ENCODE measurements around the gene OR1F1.
"Not testable (repeated sequence)": the region's sequence is repeated elsewhere in the genome, so short reads cannot be mapped to it uniquely, and the experiment has no call there.

Gene OR1F1

DNA sequence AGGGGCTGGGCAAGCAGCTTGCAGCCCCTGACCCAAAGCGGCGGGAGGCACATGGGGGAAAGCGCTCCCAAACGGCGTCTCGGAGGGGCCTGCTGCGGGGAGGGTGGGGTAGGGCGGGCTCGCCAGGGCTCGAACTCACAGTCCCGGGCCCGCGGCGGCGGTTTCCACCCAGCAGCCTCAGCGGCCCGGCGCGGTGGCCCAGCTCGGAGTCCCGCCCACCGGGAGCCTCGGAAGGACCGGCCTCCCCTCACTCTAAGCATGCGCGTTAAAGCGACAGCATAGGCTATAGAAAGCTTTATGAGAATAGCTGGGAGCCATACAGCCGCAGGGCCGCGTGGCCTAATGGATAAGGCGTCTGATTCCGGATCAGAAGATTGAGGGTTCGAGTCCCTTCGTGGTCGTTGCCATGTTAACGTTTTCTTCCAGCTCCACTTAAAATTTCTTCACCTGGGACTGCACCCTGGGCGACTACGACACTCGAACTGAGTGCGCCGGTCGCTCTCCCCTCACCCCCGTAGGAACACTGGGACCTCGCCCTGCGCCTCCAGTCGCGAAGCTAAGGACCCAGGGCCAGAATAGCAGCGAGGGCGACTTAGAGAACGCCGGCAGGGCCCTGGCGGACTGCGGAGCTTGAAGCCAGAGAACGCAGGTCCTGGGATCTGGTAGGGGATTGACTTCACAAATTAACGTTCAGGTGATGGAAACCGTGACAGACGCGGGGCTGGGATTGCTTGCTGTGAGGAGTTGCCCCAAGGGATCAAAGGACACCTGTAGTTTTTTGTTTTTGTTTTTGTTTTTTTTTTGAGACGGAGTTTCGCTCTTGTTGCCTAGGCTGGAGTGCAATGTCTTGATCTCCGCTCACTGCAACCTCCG is 37.4 kb upstream of the OR1F1 start:
- peak; percentile 47 to 92 (median 86) for DNase-seq

DNA sequence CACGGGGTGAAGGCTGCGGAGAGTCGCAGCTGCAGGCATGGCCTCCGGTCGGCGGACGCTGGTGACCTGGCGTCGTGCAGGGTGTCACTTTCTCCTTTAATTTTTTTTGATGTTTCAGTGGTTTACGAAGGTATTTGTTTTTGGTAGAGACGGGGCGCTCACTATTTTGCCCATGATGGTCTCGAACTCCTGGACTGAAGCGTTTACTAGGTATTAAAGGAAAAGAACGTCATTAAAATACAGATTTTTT is 36.1 kb upstream of the OR1F1 start:
- no peak for DNase-seq

DNA sequence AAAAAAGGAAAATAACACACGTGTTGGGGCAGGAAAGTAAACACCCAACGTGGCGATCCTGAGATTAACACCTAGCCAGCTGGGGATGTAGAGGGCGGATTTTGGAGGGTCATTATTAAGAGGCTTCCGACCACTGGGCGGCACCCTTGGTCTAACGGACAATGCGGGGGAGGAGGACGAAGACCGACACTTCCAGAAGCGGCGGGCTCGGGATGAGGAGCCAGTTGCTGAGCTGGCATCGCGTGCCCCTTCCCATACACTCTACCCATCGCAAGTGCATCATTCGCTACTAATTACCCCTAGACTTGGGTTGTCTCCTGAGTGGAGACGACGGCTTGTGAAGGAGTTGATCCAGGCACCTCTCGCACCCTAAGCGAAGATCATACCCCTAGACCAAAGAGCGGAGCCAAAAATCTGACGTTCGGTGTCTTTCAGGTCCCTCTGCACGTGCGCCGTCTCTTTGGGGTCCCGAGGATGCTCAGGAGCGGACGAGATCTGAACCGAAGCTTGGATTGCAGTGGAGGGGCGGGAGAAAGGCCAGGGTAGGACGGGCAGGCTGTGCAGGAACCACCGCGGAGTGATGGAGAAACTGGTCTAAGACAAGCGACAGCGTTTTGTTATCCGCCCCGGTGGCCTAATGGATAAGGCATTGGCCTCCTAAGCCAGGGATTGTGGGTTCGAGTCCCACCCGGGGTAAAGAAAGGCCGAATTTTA is 35.6 kb upstream of the OR1F1 start:
- peak; percentile 19 to 92 (median 70) for DNase-seq

DNA sequence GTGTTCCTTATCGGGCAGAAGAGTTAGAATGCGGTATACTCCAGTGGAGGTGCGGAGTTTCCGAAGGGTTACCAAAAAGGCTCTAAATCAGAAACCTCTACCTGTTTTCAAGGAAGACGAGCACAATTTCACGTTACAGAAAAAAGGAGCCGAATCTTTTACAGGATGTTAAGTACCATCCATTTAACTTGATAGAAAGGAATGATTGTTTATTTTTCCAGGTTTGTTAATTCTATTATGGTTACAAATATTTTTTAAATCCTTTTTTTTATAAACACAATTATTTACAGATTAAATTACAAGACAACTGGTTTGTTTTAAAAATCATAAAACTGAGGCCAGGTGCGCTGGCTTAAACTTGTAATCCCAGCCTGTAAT is 35.0 kb upstream of the OR1F1 start:
- DNase-seq: no peak

DNA sequence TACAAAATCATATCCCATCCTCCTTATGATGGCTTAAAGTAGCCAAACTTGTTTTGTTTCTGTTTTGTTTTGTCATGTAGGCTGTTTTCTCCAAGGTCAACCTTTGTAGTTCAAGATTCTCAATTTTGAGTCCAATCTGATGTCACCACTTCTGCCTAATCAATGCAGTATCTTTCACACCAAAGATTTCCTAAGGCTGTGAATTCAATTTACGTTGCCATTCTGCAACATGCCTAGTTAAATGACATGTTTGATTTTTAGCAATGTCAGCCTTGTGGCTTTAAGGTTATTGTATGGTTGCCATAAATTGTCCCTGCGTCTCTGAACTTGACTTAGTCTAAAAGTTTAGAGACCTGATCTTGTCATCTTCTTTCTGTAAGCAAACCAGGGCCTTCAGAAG is 32.8 kb upstream of the OR1F1 start:
- DNase-seq: no peak

DNA sequence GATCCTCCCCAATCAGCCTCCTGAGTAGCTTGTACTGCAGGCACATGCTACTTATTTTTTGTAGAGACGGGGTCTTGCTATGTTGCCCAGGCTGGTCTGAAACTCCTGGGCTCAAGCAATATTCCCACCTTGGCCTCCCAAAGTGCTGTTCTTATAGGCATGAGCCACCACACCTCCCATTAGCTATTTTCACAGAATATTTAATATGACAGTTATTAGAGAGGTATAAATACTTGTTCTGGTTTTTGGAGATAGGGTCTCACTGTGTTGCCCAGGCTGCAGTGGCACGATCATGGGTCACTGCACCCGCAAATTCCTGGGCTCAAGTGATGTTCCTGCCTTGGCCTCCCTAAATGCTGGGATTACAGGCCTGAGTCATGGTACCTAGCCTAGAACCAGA is 32.0 kb upstream of the OR1F1 start:
- no peak for DNase-seq

DNA sequence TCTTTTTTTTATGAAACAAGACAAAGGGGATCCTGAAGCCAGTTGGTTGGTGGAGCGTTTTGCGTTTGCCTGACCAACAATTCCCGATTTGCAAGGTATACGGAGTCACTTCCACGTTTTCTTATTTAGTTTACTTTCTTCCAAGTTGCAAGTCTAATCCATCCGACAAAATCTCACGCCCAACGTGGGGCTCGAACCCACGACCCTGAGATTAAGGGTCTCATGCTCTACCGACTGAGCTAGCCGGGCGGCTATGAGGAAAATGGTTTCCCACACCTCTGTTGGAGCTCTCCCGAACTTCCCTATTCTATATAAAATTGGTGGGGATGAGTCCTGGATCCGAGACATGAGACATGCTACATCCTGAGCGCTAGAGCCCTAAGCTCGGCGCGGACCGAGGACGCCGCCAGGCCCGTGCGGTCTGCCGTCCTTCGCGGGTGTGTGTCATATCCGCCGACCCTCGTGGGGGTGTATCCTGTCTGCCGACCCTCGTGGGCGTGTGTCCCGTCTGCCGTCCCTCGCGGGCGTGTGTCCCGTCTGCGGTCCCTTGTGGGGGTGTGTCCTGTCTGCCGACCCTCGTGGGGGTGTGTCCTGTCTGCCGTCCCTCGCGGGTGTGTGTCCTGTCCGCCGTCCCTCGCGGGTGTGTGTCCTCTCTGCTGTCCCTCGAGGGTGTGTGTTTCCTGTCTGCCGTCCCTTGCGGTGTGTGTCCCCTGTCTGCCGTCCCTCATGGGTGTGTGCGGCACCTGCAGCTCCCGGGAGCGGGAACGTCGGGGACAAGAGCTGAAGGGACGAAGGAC is 30.6 kb upstream of the OR1F1 start:
- DNase-seq: peak in 4 of 14 donors; percentile 1 to 22 (median 18)

DNA sequence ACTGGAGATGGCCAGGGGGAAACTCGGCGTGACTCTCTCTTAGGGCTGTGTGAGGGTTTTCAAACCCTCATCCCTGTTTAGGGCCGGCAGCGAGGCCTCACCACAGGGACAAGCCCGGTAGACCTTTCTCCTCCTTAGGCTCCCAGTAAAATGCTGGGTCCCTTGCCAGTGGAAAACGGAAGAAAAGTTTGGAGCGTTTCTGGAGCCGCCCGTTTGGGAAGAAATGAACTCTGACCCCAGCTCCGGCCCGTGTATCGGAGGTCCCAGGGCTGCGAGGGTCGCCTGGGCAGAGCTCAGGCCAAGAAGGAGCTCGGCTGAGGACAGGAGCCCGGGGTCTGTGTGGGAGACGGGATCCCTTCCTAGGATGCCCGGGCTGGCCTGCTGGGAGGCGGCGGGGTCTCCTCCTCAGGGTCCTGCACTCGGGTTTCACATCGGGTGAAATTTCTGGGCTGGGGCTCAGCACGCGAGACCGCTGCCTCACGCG is 29.9 kb upstream of the OR1F1 start:
- DNase-seq: peak in 1 of 14 donors; percentile 32

DNA sequence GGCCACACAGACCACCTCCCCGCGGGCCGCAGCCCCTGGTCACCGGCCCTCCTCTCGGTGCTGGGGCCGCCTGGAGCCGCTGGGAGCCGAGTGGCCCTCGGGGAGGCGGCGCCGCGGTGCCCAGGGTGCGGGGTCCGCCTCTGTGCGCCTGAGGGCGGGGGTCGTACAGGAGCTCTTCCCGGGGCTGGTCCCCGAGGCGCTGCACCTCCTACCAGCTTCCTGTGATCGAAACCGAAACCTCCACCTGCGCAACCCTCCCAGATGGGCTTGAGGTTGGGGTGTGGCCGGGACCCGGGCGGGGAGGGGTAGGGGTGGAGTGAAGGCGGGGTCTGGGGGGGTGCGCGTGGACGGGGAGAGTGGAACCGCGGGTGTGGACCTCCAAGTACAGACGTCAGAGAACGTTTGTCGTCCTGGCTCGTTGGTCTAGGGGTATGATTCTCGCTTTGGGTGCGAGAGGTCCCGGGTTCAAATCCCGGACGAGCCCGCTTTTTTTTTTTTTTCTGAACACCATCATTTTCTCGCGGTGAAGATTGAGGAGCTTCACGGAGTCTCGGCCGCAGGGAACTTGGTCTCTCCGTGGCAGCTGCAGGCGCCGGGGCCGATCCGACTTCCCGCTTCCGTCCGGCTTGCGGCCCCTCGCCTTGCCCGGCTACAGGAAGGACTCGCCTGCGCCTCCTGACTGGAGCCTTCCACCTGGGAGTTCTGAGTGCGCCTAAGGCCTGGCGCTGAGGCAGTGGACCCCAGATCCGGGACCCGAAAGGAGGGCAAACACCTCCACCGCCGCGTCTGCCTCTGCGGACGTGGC is 29.3 kb upstream of the OR1F1 start:
- peak in 8 of 14 donors; percentile 11 to 70 (median 36) for DNase-seq

DNA sequence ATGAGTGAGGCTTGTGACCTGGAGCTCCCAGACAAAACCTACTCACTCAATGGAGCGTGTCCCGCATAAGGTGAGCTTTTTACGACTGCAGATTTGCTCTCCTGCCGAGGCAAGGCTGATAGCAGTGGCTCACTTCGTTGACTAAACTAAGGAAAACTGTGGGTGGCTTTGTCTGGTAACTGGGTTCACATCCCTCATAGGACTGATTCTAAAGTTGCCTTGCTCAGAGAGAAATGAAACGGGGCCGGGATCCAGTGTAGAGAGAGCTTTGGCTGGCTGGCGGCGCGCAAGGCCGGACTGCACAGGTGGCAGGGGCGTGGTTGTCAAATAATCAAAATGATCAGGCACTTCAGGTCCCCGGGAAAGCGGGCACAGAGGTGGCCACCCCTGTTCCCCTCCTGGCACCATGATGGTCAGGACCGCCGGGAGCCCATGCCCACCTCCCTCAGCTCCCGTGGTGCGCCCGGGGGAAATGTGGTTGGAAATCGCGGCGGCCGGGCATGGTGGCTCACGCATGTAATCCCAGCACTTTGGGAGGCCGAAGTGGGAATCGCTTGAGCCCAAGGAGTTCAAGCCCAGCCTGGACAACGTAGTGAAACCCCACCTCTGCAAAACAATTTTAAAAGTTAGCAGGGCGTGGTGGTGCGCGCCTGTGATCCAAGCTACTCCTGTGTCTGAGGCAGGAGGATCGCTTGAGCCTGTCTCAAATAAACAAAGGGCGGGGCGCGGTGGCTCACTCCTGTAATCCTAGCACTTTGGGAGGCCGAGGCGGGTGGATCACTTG is 26.6 kb upstream of the OR1F1 start:
- DNase-seq: no peak

DNA sequence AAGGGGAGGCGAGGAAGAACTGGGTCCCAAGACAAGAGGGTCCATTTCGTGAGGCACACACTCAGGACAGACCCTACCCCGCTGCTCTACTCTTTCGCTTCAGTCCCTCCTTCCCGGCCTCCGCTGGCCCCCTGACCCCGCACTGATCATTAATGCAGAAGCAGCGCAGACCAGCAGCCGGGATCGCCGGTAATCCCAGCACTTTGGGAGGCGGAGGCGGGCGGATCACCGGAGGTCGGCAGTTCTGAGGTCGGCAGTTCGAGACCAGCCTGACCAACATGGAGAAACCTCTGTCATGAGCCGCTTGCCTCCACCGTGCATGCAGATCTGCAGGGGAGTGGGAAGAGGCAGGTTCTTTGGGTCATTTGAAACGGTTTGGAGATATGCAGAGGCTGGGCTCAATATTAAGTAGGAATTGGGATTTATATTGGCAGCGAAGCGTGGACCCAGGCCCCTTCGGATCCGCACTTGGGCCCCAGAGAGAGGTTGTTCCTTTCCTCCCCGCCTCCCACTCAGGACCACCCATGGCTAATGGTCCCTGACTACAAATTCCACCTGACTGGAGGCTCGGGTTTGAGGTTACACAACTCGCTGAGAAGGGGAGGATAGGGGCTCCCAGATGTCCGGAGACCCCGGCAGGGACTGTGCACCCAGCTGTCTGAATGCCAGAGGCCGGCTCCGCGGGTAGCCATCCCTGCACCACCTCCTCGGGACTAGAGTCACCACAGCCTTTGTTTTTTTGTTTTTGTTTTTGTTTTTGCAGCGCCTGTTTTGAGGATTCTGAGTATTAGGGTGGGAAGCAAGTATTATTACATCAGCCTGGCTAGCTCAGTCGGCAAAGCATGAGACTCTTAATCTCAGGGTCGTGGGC is 23.6 kb upstream of the OR1F1 start:
- no peak for DNase-seq

DNA sequence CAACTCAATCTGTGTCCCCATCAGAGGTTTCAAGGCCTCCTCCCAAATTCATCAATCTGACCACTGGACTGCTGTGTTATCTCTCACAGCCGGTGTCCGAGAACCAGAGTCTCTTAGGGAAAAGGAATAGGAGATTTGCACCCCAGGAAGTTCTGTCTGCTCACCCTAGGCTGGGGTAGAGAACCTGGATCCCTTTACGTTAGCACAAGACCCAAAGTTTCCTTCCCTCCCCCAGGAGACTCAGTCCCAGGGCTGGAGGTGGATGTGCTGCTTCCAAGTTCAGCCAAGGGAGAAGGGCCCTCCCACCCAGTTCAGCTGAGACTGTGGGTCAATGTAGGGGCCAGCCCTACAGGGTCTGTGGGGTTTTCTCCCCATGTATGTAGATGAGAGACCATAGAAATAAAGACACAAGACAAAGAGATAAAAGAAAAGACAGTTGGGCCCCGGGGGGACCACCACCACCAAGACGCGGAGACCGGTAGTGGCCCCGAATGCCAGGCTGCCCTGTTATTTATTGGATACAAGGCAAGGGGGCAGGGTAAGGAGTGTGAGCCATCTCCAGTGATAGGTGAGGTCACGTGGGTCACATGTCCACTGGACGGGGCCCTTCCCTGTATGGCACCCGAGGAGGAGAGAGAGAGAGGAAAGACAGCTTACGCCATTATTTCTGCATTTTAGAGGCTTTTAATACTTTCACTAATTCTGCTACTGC is 22.7 kb upstream of the OR1F1 start:
- DNase-seq: no peak

DNA sequence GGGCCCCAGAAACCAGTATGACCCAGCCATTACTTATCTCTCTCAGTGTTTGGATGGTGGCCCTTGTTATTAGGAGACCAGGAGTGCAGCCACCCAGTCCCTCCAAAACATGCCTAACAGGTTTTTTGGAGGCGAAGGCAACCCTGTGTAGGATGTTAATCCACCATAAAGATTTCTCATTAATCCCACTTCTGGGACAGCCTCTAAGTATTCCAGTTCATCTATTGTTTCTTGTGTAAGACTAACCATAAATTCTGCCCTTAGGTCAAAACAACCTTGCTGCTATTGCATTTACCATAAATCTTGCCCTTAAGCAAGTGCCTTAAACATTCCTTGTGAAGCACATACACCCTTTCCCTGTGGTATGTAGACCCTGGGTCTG is 21.5 kb upstream of the OR1F1 start:
- DNase-seq: no peak

DNA sequence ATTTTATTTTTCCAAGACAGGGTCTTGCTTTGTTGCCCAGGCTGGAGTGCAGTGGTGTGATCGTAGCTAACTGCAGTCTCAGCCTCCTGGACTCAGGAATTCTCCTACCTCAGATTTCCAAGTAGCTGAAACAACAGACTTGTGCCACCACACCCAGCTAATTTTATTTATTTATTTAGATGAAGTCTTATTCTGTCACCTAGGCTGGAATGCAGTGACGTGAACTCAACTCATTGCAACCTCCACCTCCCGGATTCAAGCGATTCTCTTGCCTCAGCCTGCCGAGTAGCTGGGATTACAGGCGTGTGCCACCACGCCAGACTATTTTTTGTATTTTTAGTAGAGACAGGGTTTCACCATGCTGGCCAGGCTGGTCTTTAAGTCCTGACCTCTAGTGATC is 19.3 kb upstream of the OR1F1 start:
- not testable (repeated sequence) for DNase-seq

DNA sequence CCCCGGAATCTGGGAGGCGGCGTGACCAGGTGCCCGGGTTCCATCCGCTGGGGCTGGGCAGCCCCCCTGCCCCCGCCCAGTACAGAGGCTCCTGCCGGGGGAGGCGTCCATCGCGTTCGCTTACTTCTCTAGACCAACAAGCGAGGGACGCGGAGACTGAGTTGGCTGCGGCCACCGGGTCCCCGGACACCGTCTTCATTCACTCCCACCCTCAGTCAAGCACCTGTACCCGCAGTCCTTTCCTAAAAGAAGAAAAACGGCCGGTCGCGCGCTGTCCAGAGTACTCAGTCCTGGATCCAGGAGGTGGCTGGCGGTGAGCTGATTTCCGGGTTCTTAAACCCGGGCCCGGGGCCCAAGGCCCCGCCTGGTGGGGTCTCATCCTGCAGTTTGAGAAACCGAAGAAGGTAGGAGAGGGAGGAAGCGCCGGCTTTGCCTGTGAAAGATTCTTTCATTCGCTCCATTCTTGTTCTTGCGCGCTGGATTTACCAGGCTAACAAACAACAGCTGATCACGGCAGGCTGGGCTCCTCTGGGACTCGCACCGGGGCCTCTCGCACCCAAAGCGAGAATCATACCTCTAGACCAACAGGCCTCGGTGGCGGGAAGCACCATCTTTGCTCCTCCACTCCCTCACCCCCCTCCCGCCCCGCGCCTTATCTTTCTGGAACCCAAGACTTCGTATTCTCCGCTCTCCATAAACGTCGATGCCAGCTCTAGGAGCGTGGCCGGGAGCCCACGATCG is 17.4 kb upstream of the OR1F1 start:
- no peak for DNase-seq

DNA sequence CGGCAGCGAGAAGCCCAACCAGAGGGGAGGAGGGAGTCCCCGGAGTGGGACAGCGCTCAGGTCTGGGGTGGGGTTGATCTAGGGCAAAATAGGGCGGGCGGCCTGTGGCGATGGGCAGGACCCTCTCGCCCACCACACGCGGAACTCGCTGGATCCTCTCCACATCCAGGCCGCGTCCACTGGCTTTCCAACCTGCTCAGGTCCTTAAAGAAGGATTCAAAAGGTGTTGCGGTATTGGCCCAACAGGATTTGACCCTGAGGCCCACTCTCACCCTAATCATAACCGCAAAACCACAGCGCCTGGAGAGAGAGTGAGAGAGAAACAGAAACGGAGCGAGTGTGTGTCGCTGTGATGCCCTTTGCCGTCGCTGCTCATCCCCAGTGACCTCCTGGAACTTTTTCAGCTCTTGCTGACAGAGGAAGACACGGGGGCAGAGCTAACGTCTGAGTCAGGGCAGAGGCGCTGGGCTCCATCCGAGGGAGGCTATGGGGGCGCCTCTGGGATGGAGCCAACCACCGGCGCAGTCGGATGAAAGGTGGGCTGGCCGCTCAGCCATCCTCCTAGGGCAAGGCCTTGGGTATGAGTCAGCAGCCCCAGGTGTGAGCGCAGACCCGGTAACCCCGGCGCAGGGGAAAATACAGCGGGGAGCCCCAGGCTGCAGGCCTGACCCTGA is 16.7 kb upstream of the OR1F1 start:
- DNase-seq: no peak

DNA sequence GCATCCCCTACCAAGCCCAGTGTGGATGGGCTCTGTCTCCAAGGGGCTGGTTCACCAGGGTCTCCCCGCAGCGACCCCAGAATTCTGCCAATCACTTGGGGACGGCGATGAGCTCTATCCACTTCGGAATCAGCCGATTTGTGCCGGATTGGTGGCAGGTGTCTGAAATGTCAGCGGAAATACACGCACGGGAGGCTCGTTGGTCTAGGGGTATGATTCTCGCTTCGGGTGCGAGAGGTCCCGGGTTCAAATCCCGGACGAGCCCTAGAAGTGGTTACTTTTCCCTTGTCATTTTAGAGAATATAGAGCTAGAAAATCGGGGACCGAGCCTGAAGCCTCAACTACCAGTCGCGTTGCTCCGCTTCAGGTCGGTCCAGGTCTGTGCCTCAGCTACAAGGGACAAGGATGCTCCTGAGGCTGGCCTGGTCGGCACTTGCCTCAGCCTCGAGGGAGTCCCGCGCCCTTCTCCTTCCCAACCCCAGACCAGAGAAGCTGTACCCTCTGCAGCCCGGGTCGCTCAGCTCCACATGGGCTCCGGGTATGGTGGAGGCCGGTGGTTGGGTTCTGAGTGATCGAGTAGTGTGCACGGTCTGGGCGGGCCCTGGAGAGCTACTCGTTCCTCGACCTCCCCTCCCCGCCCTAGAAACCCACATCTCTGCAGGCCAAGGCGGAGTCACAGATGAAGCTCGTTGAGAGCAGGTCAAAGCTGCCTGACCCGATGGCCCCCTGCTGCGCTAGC is 16.0 kb upstream of the OR1F1 start:
- DNase-seq: no peak
